ENCODE measurements around the gene KDM7A.

KDM7A gene

DNA sequence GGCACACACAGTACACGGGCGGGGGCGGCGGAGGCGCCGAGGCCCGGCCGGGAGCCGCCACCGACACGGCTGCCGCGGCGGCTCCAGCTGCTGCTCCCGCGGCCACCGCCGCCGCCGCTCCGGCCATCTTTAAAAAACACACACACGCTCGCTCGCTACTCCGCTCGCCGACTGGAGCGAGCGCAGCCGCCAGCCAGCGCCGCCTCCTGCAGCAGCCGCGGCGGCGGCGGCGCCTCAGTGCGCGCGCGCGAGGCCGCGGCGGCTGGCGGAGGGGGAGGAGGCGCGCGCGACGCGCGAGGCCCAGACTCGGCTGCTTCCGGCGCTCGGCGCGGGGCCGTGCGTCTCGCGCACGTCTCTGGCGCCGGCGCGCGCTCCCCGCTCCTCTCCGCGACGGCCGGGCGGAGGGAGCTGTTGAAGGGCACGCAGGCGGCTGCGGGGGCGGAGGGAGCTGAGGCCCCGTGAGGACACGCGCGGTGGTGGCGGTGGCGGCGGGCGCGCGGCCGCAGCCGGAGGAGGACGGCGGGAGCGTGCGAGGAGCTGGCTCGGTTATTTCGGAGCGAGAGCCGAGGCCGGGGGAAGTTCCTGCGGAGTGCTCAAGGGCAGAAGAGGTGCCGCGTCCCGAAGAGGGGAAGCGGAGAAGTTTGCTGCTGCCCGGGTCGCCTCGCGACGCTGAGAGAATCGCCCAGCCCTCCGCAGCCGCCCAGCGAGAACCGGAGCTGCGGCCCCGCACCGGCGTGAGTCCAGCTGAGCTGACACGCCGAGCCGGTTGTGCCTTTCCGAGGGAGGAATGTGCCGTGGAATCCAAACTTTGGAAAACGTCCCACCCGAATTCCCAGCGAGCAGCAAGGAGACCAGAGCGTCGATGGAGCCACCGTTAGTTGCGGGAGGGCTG, at the start of gene KDM7A (continued):
- TF ChIP-seq, protein P1, sequence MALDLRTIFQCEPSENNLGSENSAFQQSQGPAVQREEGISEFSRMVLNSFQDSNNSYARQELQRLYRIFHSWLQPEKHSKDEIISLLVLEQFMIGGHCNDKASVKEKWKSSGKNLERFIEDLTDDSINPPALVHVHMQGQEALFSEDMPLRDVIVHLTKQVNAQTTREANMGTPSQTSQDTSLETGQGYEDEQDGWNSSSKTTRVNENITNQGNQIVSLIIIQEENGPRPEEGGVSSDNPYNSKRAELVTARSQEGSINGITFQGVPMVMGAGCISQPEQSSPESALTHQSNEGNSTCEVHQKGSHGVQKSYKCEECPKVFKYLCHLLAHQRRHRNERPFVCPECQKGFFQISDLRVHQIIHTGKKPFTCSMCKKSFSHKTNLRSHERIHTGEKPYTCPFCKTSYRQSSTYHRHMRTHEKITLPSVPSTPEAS (tag by site-specific recombination; IDR thresholded peaks at IDR 0.05) = 0 out of 2 replicates have a peak, but pooled peaks have one; percentile 20
- TF ChIP-seq ZEB2 (tag by site-specific recombination; IDR thresholded peaks at IDR 0.05) (peak; percentile 96), ZNF544 (tag by site-specific recombination; IDR thresholded peaks at IDR 0.05) (no peak), ZBTB21 (tag by site-specific recombination; IDR thresholded peaks at IDR 0.05) (no peak), ZFP41 (tag by site-specific recombination; IDR thresholded peaks at IDR 0.05; ENCODE audit: borderline replicate concordance) (no peak), ZNF2 (tag by site-specific recombination; IDR thresholded peaks at IDR 0.05) (peak; percentile 71), ZNF138 (tag by site-specific recombination; IDR thresholded peaks at IDR 0.05; ENCODE audit: borderline replicate concordance) (no peak), ZNF701 (tag by site-specific recombination; IDR thresholded peaks at IDR 0.05) (no peak), ZNF404 (tag by site-specific recombination; IDR thresholded peaks at IDR 0.05) (no peak), ZNF529 (tag by site-specific recombination; IDR thresholded peaks at IDR 0.05; ENCODE audit: insufficient replicate concordance) (no peak), MEIS1 (CRISPR knock-in tag; IDR thresholded peaks at IDR 0.05; ENCODE audit: borderline replicate concordance) (no peak), ZSCAN23 (tag by site-specific recombination; IDR thresholded peaks at IDR 0.05) (no peak)
- TF ChIP-seq, protein P2, sequence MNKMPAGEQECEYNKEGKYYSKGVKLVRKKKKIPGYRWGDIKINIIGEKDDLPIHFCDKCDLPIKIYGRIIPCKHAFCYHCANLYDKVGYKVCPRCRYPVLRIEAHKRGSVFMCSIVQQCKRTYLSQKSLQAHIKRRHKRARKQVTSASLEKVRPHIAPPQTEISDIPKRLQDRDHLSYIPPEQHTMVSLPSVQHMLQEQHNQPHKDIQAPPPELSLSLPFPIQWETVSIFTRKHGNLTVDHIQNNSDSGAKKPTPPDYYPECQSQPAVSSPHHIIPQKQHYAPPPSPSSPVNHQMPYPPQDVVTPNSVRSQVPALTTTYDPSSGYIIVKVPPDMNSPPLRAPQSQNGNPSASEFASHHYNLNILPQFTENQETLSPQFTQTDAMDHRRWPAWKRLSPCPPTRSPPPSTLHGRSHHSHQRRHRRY (tag by site-specific recombination; IDR thresholded peaks at IDR 0.05) = no peak
- TF ChIP-seq, protein P3, sequence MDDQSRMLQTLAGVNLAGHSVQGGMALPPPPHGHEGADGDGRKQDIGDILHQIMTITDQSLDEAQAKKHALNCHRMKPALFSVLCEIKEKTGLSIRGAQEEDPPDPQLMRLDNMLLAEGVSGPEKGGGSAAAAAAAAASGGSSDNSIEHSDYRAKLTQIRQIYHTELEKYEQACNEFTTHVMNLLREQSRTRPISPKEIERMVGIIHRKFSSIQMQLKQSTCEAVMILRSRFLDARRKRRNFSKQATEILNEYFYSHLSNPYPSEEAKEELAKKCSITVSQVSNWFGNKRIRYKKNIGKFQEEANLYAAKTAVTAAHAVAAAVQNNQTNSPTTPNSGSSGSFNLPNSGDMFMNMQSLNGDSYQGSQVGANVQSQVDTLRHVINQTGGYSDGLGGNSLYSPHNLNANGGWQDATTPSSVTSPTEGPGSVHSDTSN (CRISPR knock-in tag; IDR thresholded peaks at IDR 0.05) = no peak
- TF ChIP-seq, protein P4, sequence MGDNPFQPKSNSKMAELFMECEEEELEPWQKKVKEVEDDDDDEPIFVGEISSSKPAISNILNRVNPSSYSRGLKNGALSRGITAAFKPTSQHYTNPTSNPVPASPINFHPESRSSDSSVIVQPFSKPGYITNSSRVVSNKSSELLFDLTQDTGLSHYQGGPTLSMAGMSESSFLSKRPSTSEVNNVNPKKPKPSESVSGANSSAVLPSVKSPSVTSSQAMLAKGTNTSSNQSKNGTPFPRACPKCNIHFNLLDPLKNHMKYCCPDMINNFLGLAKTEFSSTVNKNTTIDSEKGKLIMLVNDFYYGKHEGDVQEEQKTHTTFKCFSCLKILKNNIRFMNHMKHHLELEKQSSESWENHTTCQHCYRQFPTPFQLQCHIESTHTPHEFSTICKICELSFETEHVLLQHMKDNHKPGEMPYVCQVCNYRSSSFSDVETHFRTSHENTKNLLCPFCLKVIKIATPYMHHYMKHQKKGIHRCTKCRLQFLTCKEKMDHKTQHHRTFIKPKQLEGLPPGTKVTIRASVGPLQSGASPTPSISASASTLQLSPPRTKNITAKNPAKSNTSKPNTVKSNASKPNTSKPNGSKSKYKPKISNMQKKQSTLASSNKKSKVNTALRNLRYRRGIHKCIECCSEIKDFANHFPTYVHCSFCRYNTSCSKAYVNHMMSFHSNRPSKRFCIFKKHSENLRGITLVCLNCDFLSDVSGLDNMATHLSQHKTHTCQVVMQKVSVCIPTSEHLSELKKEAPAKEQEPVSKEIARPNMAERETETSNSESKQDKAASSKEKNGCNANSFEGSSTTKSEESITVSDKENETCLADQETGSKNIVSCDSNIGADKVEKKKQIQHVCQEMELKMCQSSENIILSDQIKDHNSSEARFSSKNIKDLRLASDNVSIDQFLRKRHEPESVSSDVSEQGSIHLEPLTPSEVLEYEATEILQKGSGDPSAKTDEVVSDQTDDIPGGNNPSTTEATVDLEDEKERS (tag by site-specific recombination; IDR thresholded peaks at IDR 0.05) = no peak
- TF ChIP-seq, protein P5, sequence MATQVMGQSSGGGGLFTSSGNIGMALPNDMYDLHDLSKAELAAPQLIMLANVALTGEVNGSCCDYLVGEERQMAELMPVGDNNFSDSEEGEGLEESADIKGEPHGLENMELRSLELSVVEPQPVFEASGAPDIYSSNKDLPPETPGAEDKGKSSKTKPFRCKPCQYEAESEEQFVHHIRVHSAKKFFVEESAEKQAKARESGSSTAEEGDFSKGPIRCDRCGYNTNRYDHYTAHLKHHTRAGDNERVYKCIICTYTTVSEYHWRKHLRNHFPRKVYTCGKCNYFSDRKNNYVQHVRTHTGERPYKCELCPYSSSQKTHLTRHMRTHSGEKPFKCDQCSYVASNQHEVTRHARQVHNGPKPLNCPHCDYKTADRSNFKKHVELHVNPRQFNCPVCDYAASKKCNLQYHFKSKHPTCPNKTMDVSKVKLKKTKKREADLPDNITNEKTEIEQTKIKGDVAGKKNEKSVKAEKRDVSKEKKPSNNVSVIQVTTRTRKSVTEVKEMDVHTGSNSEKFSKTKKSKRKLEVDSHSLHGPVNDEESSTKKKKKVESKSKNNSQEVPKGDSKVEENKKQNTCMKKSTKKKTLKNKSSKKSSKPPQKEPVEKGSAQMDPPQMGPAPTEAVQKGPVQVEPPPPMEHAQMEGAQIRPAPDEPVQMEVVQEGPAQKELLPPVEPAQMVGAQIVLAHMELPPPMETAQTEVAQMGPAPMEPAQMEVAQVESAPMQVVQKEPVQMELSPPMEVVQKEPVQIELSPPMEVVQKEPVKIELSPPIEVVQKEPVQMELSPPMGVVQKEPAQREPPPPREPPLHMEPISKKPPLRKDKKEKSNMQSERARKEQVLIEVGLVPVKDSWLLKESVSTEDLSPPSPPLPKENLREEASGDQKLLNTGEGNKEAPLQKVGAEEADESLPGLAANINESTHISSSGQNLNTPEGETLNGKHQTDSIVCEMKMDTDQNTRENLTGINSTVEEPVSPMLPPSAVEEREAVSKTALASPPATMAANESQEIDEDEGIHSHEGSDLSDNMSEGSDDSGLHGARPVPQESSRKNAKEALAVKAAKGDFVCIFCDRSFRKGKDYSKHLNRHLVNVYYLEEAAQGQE (tag by site-specific recombination; IDR thresholded peaks at IDR 0.05) = peak; percentile 38
- TF ChIP-seq, protein P6, sequence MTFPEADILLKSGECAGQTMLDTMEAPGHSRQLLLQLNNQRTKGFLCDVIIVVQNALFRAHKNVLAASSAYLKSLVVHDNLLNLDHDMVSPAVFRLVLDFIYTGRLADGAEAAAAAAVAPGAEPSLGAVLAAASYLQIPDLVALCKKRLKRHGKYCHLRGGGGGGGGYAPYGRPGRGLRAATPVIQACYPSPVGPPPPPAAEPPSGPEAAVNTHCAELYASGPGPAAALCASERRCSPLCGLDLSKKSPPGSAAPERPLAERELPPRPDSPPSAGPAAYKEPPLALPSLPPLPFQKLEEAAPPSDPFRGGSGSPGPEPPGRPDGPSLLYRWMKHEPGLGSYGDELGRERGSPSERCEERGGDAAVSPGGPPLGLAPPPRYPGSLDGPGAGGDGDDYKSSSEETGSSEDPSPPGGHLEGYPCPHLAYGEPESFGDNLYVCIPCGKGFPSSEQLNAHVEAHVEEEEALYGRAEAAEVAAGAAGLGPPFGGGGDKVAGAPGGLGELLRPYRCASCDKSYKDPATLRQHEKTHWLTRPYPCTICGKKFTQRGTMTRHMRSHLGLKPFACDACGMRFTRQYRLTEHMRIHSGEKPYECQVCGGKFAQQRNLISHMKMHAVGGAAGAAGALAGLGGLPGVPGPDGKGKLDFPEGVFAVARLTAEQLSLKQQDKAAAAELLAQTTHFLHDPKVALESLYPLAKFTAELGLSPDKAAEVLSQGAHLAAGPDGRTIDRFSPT (tag by site-specific recombination; IDR thresholded peaks at IDR 0.05) = peak; percentile 39; the same call in 1 of the 2 replicates
- TF ChIP-seq, protein P7, sequence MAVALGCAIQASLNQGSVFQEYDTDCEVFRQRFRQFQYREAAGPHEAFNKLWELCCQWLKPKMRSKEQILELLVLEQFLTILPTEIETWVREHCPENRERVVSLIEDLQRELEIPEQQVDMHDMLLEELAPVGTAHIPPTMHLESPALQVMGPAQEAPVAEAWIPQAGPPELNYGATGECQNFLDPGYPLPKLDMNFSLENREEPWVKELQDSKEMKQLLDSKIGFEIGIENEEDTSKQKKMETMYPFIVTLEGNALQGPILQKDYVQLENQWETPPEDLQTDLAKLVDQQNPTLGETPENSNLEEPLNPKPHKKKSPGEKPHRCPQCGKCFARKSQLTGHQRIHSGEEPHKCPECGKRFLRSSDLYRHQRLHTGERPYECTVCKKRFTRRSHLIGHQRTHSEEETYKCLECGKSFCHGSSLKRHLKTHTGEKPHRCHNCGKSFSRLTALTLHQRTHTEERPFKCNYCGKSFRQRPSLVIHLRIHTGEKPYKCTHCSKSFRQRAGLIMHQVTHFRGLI (tag by site-specific recombination; IDR thresholded peaks at IDR 0.05) = peak; percentile 62; the same call in 1 of the 2 replicates
- TF ChIP-seq, protein P8, sequence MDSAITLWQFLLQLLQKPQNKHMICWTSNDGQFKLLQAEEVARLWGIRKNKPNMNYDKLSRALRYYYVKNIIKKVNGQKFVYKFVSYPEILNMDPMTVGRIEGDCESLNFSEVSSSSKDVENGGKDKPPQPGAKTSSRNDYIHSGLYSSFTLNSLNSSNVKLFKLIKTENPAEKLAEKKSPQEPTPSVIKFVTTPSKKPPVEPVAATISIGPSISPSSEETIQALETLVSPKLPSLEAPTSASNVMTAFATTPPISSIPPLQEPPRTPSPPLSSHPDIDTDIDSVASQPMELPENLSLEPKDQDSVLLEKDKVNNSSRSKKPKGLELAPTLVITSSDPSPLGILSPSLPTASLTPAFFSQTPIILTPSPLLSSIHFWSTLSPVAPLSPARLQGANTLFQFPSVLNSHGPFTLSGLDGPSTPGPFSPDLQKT (IDR thresholded peaks at IDR 0.05; ENCODE audit: borderline replicate concordance, low read depth, low read length) = peak; percentile 80; the same call in 1 of the 2 replicates
- TF ChIP-seq, protein P9, sequence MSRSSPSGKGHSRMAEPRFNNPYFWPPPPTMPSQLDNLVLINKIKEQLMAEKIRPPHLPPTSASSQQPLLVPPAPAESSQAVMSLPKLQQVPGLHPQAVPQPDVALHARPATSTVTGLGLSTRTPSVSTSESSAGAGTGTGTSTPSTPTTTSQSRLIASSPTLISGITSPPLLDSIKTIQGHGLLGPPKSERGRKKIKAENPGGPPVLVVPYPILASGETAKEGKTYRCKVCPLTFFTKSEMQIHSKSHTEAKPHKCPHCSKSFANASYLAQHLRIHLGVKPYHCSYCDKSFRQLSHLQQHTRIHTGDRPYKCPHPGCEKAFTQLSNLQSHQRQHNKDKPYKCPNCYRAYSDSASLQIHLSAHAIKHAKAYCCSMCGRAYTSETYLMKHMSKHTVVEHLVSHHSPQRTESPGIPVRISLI (tag by site-specific recombination; IDR thresholded peaks at IDR 0.05) = no peak

All from HEK293 (cell line).